ENCODE measurements around the gene FOXD4L4.
"Not testable (repeated sequence)": the region's sequence is repeated elsewhere in the genome, so short reads cannot be mapped to it uniquely, and the experiment has no call there.

FOXD4L4 gene

GRCh38 chr9:65737096-65737564 lies at the start of gene FOXD4L4:
TSS of gene FOXD4L4 (plus strand) at chr9:65737146. CDS start at chr9:65737146, 0 bp downstream.
- DNase-seq = not testable (repeated sequence)

DNA sequence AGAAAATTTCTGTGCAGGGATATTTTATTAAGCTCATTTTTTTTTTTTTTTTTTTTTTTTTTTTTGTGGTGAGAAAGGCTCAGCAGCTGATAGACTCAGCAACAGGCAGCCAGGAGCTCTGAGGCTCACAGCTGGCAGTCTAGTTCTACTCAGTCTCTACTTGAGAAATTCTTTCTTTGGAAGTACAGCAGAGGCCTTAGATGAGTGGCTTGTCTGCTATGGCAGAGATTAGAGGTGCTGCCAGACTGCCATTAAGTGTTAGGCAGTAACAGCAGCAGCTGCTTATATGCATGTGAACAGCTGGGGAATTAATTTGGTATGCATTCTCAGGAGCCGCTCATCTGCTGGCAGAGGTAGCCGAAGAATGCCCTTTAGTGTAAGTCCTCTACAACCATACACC lies 33.4 kb upstream of the FOXD4L4 start:
- not testable (repeated sequence) for DNase-seq

- DNase-seq = not testable (repeated sequence)
Observed at GRCh38 chr9:65714445-65714844, 22.5 kb upstream of the FOXD4L4 start.

DNA sequence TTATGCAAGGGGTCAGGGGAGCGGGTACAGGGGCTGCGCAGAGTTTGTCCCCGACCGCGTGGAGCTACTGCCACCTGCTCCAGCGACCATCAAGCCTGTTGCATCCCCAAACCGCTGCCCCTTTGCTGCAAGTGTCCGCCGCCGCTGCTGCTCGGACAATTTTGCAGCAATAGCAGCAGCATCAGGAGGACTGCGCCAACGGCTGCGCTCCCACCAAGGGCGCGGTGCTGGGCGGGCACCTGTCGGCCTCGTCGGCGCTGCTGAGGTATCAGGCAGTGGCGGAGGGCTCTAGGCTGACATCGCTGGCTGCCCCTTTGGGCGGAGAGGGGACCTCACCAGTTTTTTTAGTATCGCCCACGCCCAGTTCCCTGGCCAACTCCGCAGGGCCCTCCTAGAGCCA lies 1.2 kb downstream of the FOXD4L4 start:
- DNase-seq = not testable (repeated sequence)

Measured in inflammatory macrophage treated with lipopolysaccharide for 4 hours (primary cell).